Ovary (tissue), 3 donors: Measurements from ENCODE around the gene BPHL.

Source experiments
- POLR2A ChIP-seq: fragments of 450-650 bp; IDR thresholded peaks from one replicate; pipeline ENCODE4 v1.6.1; 2017; ENCODE audit warnings: antibody characterized with exemption, mild to moderate bottlenecking, moderate library complexity
- TF ChIP-seq, protein P1 (sequence below), 3 donors: fragments of 450-650 bp in 2 of 3; fragments of 200-600 bp in 1 of 3; IDR thresholded peaks; one replicate each; pipeline versions ENCODE4 v1.5.1 to v1.8.0; 2016 to 2022; ENCODE audit warnings: antibody characterized with exemption in 3 of 3, mild to moderate bottlenecking in 1 of 3
- donor health status: DM: no; HTN: no; CAD: no.

DNA sequence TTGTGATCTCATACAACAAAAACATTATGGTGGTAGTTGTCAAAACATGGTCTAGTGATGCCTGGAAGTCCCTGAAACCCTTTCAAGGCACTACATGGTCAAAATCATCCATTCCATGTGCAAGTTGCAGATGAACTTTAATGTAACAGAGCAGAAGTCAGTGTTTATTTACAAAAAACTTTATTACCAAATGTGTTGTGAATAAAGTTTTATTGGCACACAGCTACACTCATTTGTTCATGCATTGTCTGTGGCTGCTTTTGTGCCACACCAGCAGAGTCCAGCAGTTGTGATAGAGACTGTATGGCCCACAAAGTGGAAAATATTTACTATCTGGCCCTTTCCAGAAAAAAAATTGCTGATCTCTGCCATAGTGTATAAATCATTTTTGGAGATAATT is 82.2 kb downstream of the BPHL start:
- TF ChIP-seq, protein P1, sequence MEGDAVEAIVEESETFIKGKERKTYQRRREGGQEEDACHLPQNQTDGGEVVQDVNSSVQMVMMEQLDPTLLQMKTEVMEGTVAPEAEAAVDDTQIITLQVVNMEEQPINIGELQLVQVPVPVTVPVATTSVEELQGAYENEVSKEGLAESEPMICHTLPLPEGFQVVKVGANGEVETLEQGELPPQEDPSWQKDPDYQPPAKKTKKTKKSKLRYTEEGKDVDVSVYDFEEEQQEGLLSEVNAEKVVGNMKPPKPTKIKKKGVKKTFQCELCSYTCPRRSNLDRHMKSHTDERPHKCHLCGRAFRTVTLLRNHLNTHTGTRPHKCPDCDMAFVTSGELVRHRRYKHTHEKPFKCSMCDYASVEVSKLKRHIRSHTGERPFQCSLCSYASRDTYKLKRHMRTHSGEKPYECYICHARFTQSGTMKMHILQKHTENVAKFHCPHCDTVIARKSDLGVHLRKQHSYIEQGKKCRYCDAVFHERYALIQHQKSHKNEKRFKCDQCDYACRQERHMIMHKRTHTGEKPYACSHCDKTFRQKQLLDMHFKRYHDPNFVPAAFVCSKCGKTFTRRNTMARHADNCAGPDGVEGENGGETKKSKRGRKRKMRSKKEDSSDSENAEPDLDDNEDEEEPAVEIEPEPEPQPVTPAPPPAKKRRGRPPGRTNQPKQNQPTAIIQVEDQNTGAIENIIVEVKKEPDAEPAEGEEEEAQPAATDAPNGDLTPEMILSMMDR (IDR thresholded peaks at IDR 0.05) = no peak
- TF ChIP-seq POLR2A = no peak
